Stimulated activated naive CD8-positive, alpha-beta T cell treated with anti-CD3 and anti-CD28 coated beads, Interleukin-15, Interleukin-2, amounts not matched to agents 100 ng/mL and 50 ng/mL, for 24 hours (primary cell): ENCODE measurements around the gene ZC3HAV1.
"Not testable (repeated sequence)": the region's sequence is repeated elsewhere in the genome, so short reads cannot be mapped to it uniquely, and the experiment has no call there.

Source experiments
- H3K27ac Mint-ChIP-seq: one replicate; pipeline ENCODE4 v1.8.0; 2021; ENCODE audit warnings: mild to moderate bottlenecking, mixed read lengths
- H3K27me3 Mint-ChIP-seq: one replicate; pipeline ENCODE4 v1.8.0; 2021; ENCODE audit warnings: mixed read lengths
- H3K36me3 Mint-ChIP-seq: one replicate; pipeline ENCODE4 v1.8.0; 2021; ENCODE audit warnings: low read depth, mixed read lengths
- H3K4me1 Mint-ChIP-seq: one replicate; pipeline ENCODE4 v1.8.0; 2021; ENCODE audit warnings: low read depth, mixed read lengths
- H3K4me3 Mint-ChIP-seq: one replicate; pipeline ENCODE4 v1.8.0; 2021; ENCODE audit warnings: mild to moderate bottlenecking, mixed read lengths
- H3K9me3 Mint-ChIP-seq: one replicate; pipeline ENCODE4 v1.8.0; 2021; ENCODE audit warnings: mixed read lengths

ZC3HAV1 gene

DNA sequence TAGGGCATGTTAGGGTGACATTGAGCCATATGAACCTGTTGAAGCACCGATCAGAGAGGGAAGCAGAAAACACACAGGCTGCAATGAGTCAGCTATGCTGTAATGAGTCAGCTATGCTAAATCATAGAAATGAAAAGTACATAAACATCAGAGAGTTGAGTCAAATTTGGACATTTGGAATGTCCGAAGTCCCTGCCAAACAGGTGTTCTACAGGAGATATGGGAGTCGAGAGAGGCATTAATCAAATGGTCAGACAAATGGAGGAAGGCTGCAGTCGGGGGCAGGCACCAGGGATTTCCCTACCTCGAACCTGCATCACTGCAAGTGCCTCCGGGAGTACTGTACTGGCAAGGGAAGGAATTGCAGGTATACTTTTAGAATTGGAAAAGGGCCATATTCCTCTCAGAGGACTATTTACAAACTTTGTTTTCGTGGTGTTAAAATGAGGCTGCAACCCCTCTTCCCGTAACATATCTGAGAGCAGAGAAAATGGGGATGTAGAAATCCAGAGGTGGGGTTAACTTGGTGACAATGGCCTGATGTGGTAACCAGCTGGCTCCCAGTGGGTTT, 8.8 kb upstream of the ZC3HAV1 start:
- Mint-ChIP-seq H3K27ac (peak overlapping the region; percentile 89), H3K36me3 (no peaks in the 10 kb centered on the region), H3K9me3 (no peaks in the 10 kb centered on the region), H3K27me3 (no peaks in the 10 kb centered on the region), H3K4me1 (peaks cover 30% of the 10 kb centered on the region), H3K4me3 (peak overlapping the region; percentile 70)

DNA sequence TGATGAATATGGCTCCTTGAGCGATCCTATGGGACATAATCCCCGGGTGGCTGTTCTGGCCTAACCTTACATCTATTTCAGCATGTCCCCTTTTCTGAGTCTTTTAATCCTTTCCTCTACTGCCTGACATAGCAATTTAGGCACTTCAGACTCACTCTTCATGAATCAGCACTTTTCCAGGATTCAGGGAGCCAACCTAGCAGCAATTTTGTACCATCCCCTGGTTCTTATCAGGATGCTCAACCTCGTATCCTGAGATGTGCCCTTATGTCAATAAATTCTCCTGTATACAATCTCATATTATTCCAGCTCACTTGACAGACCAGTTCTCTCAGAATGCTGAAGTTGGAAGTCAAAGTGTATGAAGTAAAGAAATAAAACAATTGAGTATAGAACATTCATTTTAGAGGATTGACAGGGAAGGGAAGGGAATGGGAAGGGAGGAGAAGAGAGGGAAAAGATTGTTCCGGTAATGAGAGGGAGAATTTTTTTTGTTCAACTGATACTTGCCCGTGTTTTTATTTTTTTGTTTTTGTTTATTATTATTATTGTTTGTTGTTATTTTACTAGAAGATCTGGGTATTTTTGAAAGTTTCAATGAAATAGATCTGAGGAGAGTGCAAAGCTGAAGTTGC, 8.2 kb upstream of the ZC3HAV1 start:
- H3K4me1 Mint-ChIP-seq = peaks cover 30% of the 10 kb centered on the region
- H3K36me3 Mint-ChIP-seq = no peaks in the 10 kb centered on the region
- no peak overlapping the region for H3K4me3 Mint-ChIP-seq
- no peak overlapping the region for H3K27ac Mint-ChIP-seq
- H3K27me3 Mint-ChIP-seq = no peaks in the 10 kb centered on the region
- no peaks in the 10 kb centered on the region for H3K9me3 Mint-ChIP-seq

DNA sequence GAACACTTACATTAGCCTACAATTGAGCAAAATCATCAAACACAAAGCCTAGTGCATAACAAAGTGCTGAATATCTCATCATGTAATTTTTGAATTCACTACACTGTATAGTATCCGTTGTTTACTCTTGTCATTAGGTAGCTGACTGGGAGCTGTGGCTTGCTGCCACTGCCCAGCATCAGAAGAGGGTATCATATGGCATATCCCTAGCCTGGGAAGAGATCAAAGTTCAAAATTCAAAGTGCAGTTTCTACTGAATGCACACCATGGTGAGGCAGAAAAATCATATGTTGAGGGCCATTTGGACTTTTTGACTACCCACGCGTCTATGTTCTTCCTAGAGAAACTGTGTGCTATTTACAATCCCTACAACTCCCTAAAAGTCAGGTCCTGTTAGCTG, 7.5 kb upstream of the ZC3HAV1 start:
- Mint-ChIP-seq H3K4me1 (peaks cover 35% of the 10 kb centered on the region), H3K9me3 (no peaks in the 10 kb centered on the region), H3K27ac (no peak overlapping the region)

DNA sequence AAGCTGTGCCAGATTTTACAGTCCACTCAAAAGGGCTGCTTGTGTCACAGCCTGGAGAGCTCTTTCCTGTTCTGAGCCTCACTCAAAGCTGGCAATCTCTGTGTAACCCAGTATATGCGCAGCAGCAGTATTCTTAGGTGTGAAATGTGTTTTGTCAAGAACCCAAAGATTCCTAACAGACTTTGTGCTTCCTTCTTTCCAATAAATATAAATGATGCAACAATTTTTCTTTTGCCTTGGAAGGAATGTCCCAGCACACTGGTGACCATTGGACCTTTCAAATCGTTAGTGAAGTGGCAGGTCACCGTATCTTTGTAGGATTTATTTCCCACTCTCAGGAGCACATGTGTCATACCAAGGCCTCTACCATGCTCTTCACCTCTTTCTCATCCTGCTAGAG, 5.6 kb upstream of the ZC3HAV1 start:
- Mint-ChIP-seq H3K9me3 (no peaks in the 10 kb centered on the region), H3K4me1 (peaks cover 52% of the 10 kb centered on the region), H3K27ac (no peak overlapping the region), H3K4me3 (no peak overlapping the region), H3K27me3 (no peaks in the 10 kb centered on the region), H3K36me3 (no peaks in the 10 kb centered on the region)

More for the DNA sequence above, 7.5 kb upstream of the ZC3HAV1 start:
- Mint-ChIP-seq H3K27me3 (no peaks in the 10 kb centered on the region), H3K36me3 (no peaks in the 10 kb centered on the region), H3K4me3 (no peak overlapping the region)

DNA sequence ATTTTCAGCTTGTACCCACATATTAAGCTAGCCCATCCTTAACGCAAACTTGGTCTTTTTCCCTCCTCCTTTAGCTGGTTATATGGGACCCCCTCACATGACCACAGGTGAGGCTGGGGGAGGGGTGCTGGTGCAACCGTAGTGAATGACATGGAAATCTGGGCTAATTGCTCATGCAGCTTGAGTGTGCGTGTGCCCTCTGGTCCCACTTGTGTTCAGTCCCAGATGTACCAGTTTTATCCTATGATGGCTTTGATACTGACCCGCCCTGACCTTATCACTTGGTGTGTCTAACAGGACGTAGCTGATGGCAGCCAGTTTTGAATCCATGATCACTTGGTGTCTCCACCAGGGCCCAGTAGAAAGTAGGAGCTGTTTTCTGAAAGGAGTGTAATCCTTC, 5.1 kb upstream of the ZC3HAV1 start:
- H3K4me1 Mint-ChIP-seq = peaks cover 52% of the 10 kb centered on the region
- no peak overlapping the region for H3K4me3 Mint-ChIP-seq
- no peaks in the 10 kb centered on the region for H3K9me3 Mint-ChIP-seq
- H3K36me3 Mint-ChIP-seq = no peaks in the 10 kb centered on the region
- no peak overlapping the region for H3K27ac Mint-ChIP-seq
- no peaks in the 10 kb centered on the region for H3K27me3 Mint-ChIP-seq

DNA sequence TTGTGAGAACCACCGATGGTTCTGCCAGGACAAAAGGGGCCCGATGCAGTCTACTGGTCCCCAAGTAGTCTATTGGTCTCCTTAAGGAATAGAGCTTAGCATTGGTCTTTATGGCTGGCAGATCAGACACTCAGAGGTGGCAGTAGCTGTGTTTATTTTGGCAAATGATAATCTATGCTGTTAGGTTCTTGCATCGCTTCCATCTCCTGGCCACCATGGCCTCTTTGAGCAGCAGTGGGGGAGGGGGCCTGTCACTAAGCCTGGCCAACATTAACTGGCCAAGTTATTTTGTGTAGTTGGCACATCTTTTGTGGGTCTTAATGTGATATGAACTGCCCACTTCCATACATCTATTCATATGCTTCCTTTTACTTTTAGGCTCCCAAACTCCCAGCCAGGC, 4.5 kb upstream of the ZC3HAV1 start:
- H3K4me1 Mint-ChIP-seq = peaks cover 46% of the 10 kb centered on the region
- no peak overlapping the region for H3K27ac Mint-ChIP-seq
- H3K36me3 Mint-ChIP-seq = no peaks in the 10 kb centered on the region
- H3K9me3 Mint-ChIP-seq = no peaks in the 10 kb centered on the region
- H3K4me3 Mint-ChIP-seq = no peak overlapping the region
- H3K27me3 Mint-ChIP-seq = no peaks in the 10 kb centered on the region

DNA sequence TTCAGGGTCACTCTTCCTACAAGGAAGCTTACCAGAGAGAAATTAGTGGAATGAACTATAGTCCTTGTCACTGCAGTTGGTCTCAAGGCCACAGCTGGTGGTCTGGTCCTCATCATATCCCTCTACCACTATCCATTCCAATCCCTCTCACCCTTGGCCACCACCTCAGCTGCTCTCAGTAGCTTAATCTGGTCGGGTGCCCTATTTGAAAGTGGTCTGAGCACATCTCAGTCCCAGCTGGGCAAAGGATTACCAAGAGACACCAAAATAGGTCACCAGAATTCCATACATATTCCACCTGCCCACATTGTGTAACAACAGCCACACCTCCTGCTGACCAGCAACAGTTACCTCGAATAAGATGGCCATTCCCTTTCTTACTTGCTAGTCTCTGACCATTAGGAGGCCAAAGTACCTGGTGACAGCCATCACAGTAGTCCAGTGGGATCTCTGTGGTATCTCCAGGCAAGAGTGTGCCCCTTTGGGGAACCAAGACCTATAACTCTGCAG, 3.3 kb upstream of the ZC3HAV1 start:
- Mint-ChIP-seq H3K9me3 (no peaks in the 10 kb centered on the region), H3K36me3 (peaks cover 8% of the 10 kb centered on the region), H3K27me3 (no peaks in the 10 kb centered on the region), H3K4me3 (no peak overlapping the region), H3K27ac (peak overlapping the region; percentile 96), H3K4me1 (peaks cover 34% of the 10 kb centered on the region)

DNA sequence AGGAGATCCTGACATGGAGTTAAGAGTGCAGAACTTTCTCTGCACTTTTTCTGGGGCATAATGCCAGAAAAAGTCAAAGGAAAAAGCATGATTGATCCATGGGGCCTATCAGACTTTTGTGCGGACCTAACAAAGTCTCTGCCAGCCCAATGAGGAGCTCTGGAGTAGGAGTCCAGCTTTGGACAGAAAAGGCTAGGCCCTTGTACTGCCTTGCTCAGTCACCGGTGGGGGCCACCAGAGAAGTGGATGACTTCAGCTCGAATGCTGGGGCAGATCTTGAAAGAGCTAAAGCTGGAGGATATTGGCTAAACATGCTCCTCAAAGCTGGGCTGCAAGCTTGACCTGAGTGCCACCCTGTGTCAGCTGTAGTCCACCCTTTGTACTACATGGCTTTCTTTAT, 2.8 kb upstream of the ZC3HAV1 start:
- Mint-ChIP-seq H3K4me3 (no peak overlapping the region), H3K4me1 (peaks cover 29% of the 10 kb centered on the region), H3K9me3 (no peaks in the 10 kb centered on the region), H3K36me3 (peaks cover 13% of the 10 kb centered on the region), H3K27ac (peak overlapping the region; percentile 96), H3K27me3 (no peaks in the 10 kb centered on the region)

DNA sequence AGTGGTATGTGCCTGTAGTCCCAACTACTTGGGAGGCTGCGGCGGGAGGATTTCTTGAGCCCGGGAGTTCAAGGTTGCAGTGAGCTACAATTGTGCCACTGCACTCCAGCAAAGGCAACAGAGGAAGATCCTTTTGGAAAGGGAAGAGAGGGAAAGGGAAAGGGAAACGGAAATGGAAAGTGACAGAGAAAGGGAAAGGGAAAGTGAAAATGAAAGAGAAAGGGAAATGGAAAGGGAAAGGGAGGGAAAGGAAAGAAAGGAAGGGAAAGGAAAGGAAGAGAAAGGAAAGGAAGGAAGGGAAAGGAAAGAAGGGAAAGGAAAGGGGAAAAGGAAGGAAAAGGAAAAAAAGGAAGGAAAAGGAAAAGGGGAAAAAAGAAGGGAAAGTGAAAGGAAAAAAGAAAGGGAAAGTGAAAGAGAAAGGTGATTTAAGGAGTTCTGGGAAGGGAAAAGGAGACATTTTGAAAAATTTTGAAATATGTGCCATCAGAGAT, 2.3 kb upstream of the ZC3HAV1 start:
- H3K4me1 Mint-ChIP-seq = peaks cover 29% of the 10 kb centered on the region
- H3K27me3 Mint-ChIP-seq = no peaks in the 10 kb centered on the region
- peaks cover 17% of the 10 kb centered on the region for H3K36me3 Mint-ChIP-seq
- H3K9me3 Mint-ChIP-seq = no peaks in the 10 kb centered on the region
- peak overlapping the region; percentile 50 for H3K4me3 Mint-ChIP-seq
- peak overlapping the region; percentile 96 for H3K27ac Mint-ChIP-seq

DNA sequence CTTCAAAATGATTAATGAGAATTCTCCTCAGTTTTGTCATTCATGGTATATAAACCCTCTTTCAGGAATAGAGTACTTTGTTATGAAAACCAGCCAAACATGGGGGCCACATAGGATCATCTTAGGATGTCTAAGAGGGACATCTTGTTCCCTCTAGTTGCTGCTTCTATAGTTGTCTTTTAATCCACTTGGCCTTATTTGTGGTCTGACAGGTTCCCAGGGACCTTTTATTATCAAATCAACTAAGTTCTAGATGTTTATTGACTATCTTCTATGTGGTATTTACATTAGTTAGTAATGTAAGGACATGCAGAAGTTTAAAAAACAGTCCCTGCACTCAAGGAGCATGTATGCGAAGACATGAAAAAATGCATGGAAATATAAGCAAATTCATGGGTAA, 1.6 kb upstream of the ZC3HAV1 start:
- Mint-ChIP-seq H3K27me3 (no peaks in the 10 kb centered on the region), H3K4me1 (peaks cover 29% of the 10 kb centered on the region), H3K4me3 (peak overlapping the region; percentile 71), H3K27ac (peak overlapping the region; percentile 96), H3K36me3 (peaks cover 24% of the 10 kb centered on the region), H3K9me3 (no peaks in the 10 kb centered on the region)

DNA sequence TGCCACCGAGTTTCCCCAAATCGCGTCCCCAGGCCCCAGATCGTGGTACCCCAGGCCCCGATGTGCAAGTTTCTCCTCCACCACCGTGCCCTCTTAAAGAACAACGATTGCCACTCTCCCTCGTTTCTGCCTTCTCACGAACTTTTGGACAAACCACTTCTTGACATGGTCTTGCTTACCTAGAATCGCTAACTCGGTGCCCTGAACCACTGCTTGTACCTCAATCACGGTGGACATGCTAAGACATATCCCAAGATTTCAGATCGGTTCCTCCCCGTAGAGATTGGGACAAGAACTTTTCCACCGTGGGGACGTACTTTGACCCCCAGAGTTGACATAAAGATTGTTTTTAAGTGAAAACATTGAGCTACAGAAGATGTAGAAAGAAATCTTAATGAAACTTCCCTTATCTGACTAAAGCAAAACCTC, 477 bp upstream of the ZC3HAV1 start:
- peaks cover 34% of the 10 kb centered on the region for H3K4me1 Mint-ChIP-seq
- peak overlapping the region; percentile 96 for H3K4me3 Mint-ChIP-seq
- H3K36me3 Mint-ChIP-seq = peaks cover 33% of the 10 kb centered on the region
- no peaks in the 10 kb centered on the region for H3K27me3 Mint-ChIP-seq
- peak overlapping the region; percentile 96 for H3K27ac Mint-ChIP-seq
- no peaks in the 10 kb centered on the region for H3K9me3 Mint-ChIP-seq

DNA sequence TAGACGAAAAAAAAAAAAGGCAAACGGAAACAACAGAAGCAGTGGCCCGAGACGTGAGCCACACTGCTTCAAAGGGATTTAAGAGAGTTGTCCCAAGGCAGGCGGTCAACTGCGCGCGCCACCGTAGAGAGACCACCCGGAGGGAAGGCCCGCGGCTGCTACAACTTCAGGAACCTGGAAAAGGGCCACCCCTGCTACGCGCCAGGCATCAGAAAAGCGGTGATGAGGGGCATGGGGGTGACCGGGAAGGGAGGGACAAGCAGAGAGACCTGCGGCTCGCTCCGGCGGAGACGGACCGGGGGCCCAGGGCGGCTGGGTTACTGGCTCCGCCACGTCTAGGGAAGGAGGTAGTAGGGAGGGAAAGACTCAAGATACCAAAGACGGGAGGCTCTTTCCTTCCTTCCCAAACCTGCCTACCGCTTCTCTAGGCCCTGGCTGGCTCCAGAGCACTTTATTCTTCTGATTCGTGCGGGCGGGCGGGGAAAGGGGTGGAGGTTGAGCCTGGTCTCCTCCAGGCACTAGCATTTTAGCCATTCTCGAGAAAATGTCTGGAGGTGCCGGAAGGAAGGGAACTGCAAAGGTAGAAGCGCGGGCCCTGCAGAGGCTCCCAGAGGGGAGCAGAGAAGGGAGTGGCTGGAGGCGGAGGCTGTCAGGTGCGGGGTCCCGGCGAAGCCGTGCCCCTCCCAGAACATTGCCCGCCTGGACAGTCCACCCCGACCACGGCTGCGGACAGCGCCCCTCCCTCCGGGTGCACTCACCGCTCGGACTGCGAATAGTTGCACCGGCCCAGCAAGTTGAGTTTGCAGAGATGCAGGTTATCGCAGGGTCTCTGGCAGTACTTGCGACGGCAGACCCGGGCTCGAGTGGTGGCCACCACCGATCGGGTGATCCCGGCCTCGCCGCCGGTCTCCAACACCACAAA, 993 bp downstream of the ZC3HAV1 start:
- Mint-ChIP-seq H3K36me3 (peaks cover 42% of the 10 kb centered on the region), H3K4me3 (peak overlapping the region; percentile 96), H3K9me3 (no peaks in the 10 kb centered on the region), H3K27me3 (no peaks in the 10 kb centered on the region), H3K27ac (peak overlapping the region; percentile 96), H3K4me1 (peaks cover 42% of the 10 kb centered on the region)

DNA sequence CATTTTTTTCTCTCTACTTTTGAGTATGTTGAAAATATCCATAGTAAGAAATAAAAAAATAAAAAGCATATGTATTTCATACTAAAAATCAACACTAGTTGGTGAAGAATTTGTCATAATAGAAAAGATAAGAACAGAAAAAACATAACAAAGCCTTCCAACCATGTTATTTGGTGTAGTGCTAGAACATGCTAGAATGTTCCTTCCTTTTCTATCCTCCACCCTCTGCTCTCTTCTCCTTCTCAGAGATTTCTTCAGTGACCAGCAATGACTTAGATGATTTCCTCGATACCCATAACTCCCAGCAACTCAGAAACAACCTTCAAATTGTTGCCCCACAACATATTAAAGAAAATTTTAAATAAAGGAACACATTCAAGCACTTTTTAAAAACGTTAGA, 2.6 kb downstream of the ZC3HAV1 start:
- H3K36me3 Mint-ChIP-seq = peaks cover 52% of the 10 kb centered on the region
- H3K9me3 Mint-ChIP-seq = no peaks in the 10 kb centered on the region
- no peaks in the 10 kb centered on the region for H3K27me3 Mint-ChIP-seq
- peak overlapping the region; percentile 96 for H3K4me3 Mint-ChIP-seq
- H3K4me1 Mint-ChIP-seq = peaks cover 50% of the 10 kb centered on the region
- peak overlapping the region; percentile 96 for H3K27ac Mint-ChIP-seq

DNA sequence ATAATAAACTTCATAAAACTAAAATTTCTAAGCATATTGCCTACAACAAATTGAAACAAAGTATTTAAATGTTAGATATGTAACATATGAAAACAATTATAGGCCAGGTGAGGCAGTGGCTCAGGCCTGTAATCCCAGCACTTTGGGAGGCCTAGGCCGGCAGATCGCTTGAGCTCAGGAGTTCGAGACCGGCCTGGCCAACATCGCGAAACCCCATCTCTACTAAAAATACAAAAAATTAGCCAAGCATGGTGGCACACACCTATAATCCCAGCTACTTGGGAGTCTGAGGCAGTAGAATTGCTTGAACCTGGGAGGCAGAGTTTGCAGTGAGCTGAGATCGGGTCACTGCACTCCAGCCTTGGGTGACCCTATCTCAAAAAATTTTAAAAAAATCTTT, 3.3 kb downstream of the ZC3HAV1 start:
- not testable (repeated sequence) for H3K9me3 Mint-ChIP-seq, H3K27me3 Mint-ChIP-seq
- peak overlapping the region; percentile 96 for H3K27ac Mint-ChIP-seq
- H3K4me3 Mint-ChIP-seq = peak overlapping the region; percentile 96
- H3K36me3 Mint-ChIP-seq = peaks cover 56% of the 10 kb centered on the region
- peaks cover 49% of the 10 kb centered on the region for H3K4me1 Mint-ChIP-seq

DNA sequence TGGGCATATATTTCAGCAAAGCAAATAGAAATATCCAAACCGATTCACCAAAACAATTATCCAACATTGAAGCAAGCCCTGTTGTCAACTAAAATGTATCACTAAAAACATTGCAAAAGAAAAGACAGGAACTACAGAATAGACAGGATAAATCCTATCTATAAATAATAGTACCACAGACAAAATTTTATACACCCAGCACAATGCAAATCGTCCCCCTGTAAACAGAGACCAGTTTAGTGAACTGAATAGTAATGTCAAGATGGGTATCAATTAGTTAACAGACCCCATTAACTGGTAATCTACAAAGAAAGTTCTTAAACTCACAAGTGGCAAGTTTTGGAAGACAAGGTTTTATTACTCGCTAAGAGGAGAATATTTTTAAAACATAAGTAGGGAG, 4.0 kb downstream of the ZC3HAV1 start:
- peaks cover 64% of the 10 kb centered on the region for H3K36me3 Mint-ChIP-seq

More for the DNA sequence above, 4.0 kb downstream of the ZC3HAV1 start:
- Mint-ChIP-seq H3K4me1 (peaks cover 50% of the 10 kb centered on the region), H3K27me3 (no peaks in the 10 kb centered on the region), H3K9me3 (no peaks in the 10 kb centered on the region), H3K27ac (peak overlapping the region; percentile 93), H3K4me3 (peak overlapping the region; percentile 96)
